Measurements from ENCODE around the gene ZNF22. TPM values are rescaled to one million over a fixed set of nuclear protein-coding genes. Genes with fewer than 3 reads are reported as not detected.

ZNF22 gene
- total RNA-seq, 1 donor from 2014 or later: 26.9 TPM

DNA sequence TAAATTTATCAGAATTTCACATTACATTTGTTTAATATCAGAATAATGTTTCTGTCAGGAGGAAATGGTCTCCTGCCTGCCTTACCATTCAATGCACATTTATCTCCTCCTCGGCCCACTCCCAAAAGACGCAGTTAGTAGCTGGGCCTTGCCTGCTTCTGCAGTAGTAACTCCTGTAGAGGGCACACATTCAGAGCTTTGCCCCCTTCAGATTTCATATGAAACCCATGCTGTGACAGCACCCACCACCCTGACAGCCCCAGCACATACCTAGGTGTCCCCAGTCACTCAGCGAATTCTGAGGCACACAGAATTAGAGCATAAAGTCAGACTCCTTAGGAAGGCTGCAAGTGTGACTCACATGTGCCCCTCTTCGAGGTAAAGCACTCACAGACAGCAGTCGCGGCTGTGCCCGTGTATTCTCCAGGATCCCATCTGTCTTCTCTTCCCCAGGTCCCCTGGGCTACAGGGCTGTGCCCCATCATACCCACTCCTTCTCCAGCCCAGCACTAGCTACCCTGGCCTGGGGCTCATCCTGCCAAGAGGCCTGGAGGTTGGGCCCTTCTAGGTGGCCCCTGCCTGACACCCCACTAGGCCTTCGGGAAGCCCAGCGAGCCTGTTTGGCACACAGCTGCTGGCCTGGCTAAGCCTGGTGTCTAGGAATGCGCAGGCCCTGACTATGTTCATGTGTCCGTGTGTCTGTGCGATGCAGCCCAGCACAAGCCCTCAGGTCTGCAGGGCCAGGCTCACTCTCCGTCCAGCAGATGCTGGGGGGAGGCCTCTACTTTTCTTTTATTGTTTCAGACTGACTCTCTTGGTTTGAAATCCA, 17.4 kb upstream of the ZNF22 start:
- Histone ChIP-seq H3K4me1 (peaks cover 66% of the 10 kb centered on the region), H3K27ac (peak overlapping the region; percentile 68), H3K4me3 (no peak overlapping the region), H3K27me3 (no peaks in the 10 kb centered on the region), H3K9me3 (no peaks in the 10 kb centered on the region), H3K36me3 (peaks cover 7% of the 10 kb centered on the region)
- ATAC-seq (no peak), DNase-seq (no peak)
- TF ChIP-seq, protein P1, sequence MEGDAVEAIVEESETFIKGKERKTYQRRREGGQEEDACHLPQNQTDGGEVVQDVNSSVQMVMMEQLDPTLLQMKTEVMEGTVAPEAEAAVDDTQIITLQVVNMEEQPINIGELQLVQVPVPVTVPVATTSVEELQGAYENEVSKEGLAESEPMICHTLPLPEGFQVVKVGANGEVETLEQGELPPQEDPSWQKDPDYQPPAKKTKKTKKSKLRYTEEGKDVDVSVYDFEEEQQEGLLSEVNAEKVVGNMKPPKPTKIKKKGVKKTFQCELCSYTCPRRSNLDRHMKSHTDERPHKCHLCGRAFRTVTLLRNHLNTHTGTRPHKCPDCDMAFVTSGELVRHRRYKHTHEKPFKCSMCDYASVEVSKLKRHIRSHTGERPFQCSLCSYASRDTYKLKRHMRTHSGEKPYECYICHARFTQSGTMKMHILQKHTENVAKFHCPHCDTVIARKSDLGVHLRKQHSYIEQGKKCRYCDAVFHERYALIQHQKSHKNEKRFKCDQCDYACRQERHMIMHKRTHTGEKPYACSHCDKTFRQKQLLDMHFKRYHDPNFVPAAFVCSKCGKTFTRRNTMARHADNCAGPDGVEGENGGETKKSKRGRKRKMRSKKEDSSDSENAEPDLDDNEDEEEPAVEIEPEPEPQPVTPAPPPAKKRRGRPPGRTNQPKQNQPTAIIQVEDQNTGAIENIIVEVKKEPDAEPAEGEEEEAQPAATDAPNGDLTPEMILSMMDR (IDR thresholded peaks at IDR 0.05): no peak
- intact Hi-C loops (cut with DNase I): no loop called here

DNA sequence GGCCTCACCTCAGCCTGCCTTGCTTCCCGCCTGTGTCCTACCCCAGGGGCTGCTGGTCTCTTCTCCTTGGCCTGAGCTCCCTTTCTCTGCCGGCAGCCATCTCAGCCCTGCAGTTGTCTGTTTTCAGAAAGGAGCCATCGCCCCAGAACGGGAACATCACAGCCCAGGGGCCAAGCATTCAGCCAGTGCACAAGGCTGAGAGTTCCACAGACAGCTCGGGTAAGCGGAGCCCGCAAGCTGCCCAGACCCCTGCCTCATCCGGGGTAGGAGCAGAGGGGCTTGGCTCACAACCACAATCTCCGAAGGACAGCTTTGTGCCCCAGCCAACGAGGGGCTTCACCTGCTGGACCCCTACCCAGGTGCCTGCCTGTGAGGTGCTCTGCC, 16.8 kb upstream of the ZNF22 start:
- no peaks in the 10 kb centered on the region for H3K9me3 ChIP-seq
- TF ChIP-seq, protein P1 (IDR thresholded peaks at IDR 0.05): no peak
- H3K4me3 ChIP-seq: no peak overlapping the region
- peaks cover 13% of the 10 kb centered on the region for H3K36me3 ChIP-seq
- peak overlapping the region; percentile 68 for H3K27ac ChIP-seq
- peaks cover 62% of the 10 kb centered on the region for H3K4me1 ChIP-seq
- intact Hi-C loops (cut with DNase I): no loop called here
- DNase-seq: no peak
- no peak for ATAC-seq
- no peaks in the 10 kb centered on the region for H3K27me3 ChIP-seq

DNA sequence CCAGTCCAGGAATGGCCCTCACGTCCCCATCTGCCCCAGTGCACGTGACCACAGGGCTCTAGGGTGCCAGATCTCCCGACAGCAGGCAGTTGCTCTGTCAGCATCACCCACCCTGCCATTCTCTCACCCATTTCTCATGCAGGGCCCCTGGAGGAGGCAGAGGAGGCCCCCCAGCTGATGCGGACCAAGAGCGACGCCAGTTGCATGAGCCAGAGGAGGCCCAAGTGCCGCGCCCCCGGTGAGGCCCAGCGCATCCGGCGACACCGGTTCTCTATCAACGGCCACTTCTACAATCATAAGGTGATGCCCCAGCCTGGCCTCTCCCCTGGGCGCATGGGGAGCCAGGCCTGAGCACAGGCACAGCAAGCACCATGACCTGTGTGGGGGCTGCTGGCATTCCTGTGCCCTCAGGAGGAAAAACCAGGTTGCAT, 16.0 kb upstream of the ZNF22 start:
- peaks cover 54% of the 10 kb centered on the region for H3K4me1 ChIP-seq

DNA sequence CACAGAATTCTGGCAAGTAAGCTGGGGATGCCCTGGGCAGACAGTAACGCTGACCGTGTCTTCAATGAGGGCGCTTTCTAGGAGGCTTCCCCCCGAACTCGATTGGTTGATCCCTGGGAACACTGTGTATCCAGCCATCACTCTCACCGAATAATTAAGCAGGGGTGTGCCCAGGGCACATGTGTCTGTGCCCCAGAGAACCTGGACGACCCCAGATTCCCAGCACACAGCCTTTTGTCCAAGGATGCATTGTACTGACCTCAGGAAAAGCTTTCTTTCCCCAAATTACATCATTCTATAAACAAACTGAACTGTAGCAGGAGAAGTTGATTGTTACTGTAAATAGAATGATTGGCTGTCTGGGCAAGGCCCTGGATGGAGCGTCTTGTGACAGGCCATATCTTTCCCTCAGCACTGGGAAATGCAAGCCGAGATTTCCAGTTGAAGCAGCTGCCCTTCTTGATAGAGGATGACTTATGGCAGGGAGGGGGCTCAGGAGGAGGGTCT, 15.5 kb upstream of the ZNF22 start:
- H3K36me3 ChIP-seq: peaks cover 22% of the 10 kb centered on the region
- no peaks in the 10 kb centered on the region for H3K9me3 ChIP-seq
- no peaks in the 10 kb centered on the region for H3K27me3 ChIP-seq
- peak overlapping the region; percentile 68 for H3K27ac ChIP-seq
- peaks cover 51% of the 10 kb centered on the region for H3K4me1 ChIP-seq
- intact Hi-C loops (cut with DNase I): no loop called here
- ATAC-seq: peak; percentile 47
- no peak for DNase-seq
- TF ChIP-seq, protein P1 (IDR thresholded peaks at IDR 0.05): no peak
- no peak overlapping the region for H3K4me3 ChIP-seq

More for the DNA sequence above, 16.0 kb upstream of the ZNF22 start:
- H3K9me3 ChIP-seq: no peaks in the 10 kb centered on the region
- ATAC-seq (no peak), DNase-seq (no peak)
- peaks cover 20% of the 10 kb centered on the region for H3K36me3 ChIP-seq
- TF ChIP-seq, protein P1 (IDR thresholded peaks at IDR 0.05): no peak
- H3K27ac ChIP-seq: peak overlapping the region; percentile 68
- H3K27me3 ChIP-seq: no peaks in the 10 kb centered on the region
- intact Hi-C loops (cut with DNase I): no loop called here
- no peak overlapping the region for H3K4me3 ChIP-seq

DNA sequence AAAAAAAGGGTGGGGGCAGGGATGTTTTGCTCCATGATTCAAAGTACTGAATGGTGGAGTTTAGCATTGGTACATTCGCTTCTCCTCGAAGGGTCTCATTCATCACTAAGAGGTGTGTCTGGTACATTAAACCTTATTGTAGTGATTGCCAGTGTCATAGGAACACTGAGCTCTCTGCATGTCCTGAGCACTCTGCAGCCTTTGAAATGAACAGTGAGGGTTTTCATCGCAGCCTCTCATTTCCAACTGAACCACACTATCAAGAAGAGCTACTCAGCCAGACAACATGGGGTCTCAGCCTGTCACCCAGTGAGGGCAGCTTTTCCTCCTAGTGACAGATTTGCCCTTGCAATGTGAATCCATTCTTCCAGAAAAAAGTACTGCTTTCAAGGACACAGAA, 14.5 kb upstream of the ZNF22 start:
- DNase-seq: no peak
- TF ChIP-seq, protein P1 (IDR thresholded peaks at IDR 0.05): no peak
- intact Hi-C loops (cut with DNase I): no loop called here
- Histone ChIP-seq H3K4me1 (peaks cover 55% of the 10 kb centered on the region), H3K27me3 (no peaks in the 10 kb centered on the region), H3K36me3 (peaks cover 22% of the 10 kb centered on the region), H3K4me3 (no peak overlapping the region), H3K27ac (peak overlapping the region; percentile 68), H3K9me3 (no peaks in the 10 kb centered on the region)
- no peak for ATAC-seq

Data from upper lobe of right lung (tissue), 1 donor.